Activated naive CD4-positive, alpha-beta T cell treated with Interleukin-2 at 50 U/mL for 16 hours (primary cell): Measurements from ENCODE around the gene LRRC7.
"Not testable (repeated sequence)": the region's sequence is repeated elsewhere in the genome, so short reads cannot be mapped to it uniquely, and the experiment has no call there.

Source experiments
- DNase-seq: peaks from one replicate; pipeline ENCODE4 v3.0.0-alpha.2; 2020

LRRC7 gene

GRCh38 chr1:69787151-69787550 is 219.4 kb downstream of the LRRC7 start:
- DNase-seq = no peak

- DNase-seq = no peak
These were observed 223.6 kb downstream of the LRRC7 start for GRCh38 chr1:69791311-69791710.

DNA sequence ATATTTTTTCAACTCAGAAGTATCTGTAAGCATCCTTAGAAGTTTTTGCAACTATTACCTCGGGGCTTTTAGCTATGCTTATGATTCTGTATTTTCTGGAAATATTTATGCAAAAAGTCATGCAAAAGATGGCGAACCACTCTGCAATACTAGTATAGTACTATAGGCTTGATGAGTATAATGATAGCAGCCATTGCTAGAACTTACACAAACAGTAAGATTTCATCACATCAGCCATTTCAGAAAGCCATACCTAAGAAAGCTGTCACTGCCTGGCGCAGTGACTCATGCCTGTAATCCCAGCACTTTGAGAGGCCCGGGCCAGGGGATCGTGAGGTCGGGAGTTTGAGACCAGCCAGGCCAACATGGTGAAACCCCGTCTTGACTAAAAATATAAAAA is 227.1 kb downstream of the LRRC7 start:
- DNase-seq = no peak

DNA sequence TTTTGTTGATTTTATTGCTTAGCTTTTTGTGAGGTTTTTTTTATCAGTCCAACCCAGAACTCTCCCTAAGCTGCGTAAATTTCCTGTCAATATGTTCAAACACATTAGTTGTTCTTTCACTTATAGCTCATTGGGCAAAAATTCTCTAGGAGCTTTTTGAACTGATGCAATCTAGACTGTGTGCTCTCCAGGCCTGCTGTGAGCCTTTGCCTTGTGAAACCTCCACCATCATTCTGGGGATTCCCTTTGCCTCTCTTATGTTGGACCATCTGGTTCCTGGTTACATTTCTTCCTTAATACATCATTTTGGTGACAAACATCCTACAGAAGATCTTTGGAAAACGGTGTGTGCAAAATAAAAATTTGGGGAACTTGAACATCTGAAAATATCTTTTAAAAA is 247.2 kb downstream of the LRRC7 start:
- DNase-seq = no peak

- no peak for DNase-seq
These were observed 257.2 kb downstream of the LRRC7 start for GRCh38 chr1:69824932-69825331.

GRCh38 chr1:69827732-69828131 is 260.0 kb downstream of the LRRC7 start:
- no peak for DNase-seq

DNA sequence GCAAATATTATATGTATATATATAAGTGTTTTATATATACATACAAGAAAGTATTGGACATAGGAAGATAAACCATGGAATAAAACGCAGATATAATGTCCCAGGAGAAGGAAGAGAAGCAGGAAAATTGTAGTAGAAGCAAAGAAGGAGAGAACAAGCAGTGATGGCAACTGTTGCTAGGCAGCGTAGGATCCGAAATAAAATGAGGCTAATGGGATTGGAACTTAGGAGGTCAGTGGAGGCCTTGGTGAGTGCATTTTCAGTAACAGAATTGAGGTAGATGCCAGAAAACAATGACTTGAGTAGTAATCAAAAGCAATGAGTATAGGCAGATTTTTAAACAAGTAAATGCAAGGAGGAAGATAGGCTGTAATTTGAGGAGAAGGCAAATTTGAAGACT is 265.8 kb downstream of the LRRC7 start:
- no peak for DNase-seq

DNA sequence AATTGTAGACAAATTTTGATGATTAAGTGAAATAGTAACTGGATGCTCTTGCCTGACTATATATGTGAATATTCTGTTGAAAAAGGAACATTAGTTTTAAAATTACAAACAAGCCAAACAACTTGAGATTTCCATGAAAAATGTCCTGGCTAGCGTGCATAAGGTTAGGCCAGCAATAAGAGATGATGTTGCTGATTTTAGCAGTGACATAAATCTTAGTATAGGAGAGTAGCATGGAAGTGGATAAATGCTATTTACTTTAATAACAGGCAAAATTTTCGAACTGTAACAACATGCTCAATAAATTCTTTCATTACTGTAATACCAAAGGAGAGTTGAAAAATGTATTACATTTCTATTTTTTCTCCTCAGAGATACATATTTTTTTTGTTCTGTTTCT is 266.6 kb downstream of the LRRC7 start:
- no peak for DNase-seq

GRCh38 chr1:69835955-69836354 is 268.2 kb downstream of the LRRC7 start:
- no peak for DNase-seq

- no peak for DNase-seq
These were observed 269.4 kb downstream of the LRRC7 start for GRCh38 chr1:69836971-69837636.

DNA sequence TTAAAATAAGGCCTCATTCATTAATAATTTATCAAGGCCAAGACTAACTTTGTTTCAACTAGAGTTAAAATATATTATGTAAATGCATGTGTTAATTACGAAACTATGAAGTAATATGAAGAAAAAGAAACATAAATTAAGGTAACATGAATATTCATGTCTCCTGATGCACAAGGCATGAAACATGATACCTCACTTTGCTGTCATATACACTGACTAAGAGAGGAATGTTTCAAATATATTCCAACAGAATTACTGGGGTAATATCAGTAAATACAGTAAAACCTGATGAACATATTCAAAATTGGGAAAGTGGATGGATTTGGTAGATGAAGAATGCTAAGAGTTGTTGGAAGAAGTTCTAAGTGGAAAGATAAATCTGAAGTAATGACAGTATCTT is 274.6 kb downstream of the LRRC7 start:
- DNase-seq = no peak

DNA sequence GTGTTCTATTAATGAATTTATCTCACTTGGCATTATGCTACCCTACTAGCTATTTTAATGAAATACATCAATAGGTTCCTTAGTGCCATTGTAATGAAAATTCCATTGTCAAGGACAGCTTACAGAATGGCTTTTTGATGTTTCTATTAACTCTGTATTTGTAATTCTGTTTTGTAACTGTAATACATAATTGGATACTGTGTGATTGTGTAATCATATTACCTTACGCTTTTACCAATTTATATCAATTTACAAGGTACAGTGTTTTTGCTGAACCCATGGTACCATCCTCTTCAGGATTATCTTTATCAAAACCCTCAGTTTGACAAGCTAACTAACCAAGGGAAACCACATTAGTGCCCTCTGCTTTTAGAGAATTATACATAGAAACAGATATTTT is 277.9 kb downstream of the LRRC7 start:
- no peak for DNase-seq

- no peak for DNase-seq
These were observed 278.5 kb downstream of the LRRC7 start for GRCh38 chr1:69846267-69846666.

DNA sequence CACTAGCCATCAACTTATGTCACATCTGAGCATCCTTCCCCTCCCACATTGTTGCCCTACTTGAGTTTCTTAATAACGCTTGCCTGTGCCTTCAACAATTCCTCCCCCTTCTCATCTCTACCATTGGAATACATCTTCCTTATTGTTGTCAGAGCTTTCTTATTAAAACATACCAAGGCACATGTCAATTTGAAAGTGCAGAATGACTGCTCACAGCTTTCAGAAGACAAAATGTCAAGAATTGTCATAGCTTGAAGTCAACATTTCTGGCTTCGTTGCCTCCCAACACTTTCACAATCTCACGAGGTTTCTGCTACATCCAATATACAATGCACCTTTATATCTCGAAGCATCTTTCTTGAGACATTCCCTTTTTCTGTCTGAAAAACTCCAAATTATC is 279.9 kb downstream of the LRRC7 start:
- DNase-seq = no peak

- no peak for DNase-seq
These were observed 284.4 kb downstream of the LRRC7 start for GRCh38 chr1:69852151-69852550.

DNA sequence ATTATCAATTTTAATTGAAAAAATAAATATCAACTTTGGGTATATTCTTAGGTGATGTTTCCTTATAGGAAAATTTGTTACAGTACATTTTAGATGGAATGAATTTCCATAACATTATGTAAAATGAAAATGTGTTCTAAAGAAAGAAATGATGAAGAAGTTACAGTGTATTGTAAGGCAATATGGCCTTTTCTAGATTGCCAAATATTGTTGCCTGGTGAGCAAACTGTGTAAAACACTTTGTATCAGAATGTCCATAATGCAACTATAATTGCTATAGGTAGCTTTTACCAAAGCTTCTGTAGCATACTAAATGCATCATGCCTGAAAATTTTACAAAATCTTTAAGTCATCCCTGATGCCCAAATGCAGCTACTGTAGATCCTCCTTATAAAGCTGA is 285.0 kb downstream of the LRRC7 start:
- DNase-seq = no peak

DNA sequence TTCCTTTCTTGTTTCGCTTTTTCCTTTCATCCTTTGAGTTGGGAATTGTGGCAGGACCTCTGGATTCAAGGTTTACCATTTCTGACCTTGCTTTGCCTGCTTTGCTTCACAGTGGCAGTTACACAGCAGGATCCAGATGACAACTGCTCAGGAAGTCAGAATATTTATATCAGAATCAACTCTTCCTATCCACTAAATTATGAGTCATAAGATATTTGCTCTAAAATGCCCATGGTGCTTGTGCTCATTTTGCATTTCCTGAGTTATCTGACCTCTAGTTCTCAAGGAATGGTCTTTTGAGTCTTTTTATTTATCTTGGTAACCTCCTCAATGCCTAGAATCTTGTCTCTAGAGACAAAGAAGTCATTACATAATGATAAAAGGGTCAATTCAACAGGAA is 290.8 kb downstream of the LRRC7 start:
- DNase-seq = no peak

GRCh38 chr1:69861641-69862040 is 293.9 kb downstream of the LRRC7 start:
- no peak for DNase-seq

GRCh38 chr1:69862906-69863305 is 295.2 kb downstream of the LRRC7 start:
- no peak for DNase-seq

GRCh38 chr1:69863704-69864103 is 296.0 kb downstream of the LRRC7 start:
- no peak for DNase-seq

- no peak for DNase-seq
These were observed 303.7 kb downstream of the LRRC7 start for GRCh38 chr1:69871412-69871811.

- no peak for DNase-seq
These were observed 310.6 kb downstream of the LRRC7 start for GRCh38 chr1:69878338-69878737.

- DNase-seq = not testable (repeated sequence)
These were observed 320.3 kb downstream of the LRRC7 start for GRCh38 chr1:69888016-69888415.

- no peak for DNase-seq
These were observed 320.9 kb downstream of the LRRC7 start for GRCh38 chr1:69888657-69889056.

DNA sequence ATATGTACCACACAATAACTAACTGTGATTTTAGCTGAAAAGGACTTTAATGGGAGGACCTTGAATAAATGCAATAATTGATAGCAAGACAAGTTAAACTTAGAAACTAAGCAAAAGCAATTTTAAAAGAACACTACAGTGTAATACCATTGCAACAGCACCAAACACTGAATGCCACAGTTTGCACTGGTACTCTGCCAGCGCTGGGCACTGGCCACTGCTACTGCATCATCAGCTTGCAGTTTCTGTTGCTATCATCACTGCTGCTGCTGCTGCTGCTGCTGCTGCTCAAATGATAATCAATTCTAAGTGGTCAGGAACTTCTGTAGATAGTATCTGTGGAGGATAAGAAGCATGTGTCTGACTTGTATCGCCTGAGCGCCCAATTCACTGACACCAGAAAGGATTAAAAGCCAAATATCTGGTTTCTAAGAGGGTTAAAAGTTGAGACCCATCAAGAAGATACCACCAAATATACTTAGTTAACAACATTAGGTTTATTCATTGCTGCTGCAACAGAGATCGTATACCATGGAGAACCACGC is 330.8 kb downstream of the LRRC7 start:
- DNase-seq = no peak
